ENCODE measurements around the gene STRIT1. TPM values are rescaled to one million over a fixed set of nuclear protein-coding genes. Genes with fewer than 3 reads are reported as not detected.

The STRIT1 gene
- total RNA-seq, 1 donor from 2014 or later, result not detected

DNA sequence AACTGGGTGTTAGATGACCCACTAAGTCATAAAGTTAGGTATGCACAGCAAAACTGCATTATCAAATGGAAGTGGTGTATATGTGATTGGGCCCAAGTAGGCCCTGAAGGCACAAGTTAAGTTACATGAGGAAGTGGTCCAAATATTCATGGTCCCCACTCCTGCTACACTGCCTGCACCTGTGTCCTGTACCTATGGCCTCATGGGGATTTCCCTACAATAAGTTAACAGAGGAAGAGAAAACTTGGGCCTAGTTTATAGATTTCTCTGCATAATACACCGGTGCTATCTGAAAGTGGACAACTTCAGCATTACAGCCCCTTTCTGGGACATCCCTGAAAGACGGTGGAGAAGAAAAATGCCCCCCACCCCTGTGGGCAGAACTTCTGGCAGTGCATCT, 41.5 kb downstream of the STRIT1 start:
- H3K4me3 ChIP-seq (ENCODE audit: low read depth, low read length), result no peak overlapping the region
- TF ChIP-seq, protein P1, sequence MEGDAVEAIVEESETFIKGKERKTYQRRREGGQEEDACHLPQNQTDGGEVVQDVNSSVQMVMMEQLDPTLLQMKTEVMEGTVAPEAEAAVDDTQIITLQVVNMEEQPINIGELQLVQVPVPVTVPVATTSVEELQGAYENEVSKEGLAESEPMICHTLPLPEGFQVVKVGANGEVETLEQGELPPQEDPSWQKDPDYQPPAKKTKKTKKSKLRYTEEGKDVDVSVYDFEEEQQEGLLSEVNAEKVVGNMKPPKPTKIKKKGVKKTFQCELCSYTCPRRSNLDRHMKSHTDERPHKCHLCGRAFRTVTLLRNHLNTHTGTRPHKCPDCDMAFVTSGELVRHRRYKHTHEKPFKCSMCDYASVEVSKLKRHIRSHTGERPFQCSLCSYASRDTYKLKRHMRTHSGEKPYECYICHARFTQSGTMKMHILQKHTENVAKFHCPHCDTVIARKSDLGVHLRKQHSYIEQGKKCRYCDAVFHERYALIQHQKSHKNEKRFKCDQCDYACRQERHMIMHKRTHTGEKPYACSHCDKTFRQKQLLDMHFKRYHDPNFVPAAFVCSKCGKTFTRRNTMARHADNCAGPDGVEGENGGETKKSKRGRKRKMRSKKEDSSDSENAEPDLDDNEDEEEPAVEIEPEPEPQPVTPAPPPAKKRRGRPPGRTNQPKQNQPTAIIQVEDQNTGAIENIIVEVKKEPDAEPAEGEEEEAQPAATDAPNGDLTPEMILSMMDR (conservative IDR thresholded peaks at IDR 0.05; ENCODE audit: low read depth, low read length), result no peak
- DNase-seq (ENCODE audit: low read depth), result no peak

DNA sequence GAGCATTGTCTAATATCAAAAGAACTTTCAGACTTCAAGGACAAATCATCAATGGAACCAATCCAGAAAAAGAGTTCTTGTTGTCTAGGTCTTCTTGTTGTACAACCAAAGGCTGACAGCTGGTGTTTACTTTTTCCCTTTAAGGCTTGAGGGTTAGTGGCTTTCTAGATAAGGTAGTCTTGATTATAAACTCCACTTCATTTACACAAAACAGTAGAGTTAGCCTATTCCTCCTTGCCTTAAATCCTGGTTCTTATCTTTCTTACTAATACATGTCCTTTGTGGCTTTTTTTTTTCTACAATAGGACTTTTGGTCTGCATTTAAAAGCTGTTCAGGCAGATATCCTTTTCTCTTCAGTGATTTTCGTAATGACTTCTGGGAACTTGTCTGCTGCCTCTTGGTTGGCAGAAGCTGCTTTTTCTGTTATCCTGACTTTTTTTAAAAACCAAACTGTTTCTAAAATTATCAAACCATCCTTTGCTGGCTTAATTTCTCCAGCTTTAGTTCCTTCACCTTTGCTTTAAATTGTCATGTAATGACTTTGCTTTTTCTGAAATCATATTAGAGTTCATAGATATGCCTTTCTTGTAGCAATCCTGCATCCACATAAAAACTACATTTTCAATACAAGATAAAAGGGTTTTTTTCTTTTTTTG, 44.8 kb downstream of the STRIT1 start:
- TF ChIP-seq, protein P1 (conservative IDR thresholded peaks at IDR 0.05; ENCODE audit: low read depth, low read length), result no peak
- DNase-seq (ENCODE audit: low read depth), result no peak
- no peak overlapping the region for H3K4me3 ChIP-seq (ENCODE audit: low read depth, low read length)

DNA sequence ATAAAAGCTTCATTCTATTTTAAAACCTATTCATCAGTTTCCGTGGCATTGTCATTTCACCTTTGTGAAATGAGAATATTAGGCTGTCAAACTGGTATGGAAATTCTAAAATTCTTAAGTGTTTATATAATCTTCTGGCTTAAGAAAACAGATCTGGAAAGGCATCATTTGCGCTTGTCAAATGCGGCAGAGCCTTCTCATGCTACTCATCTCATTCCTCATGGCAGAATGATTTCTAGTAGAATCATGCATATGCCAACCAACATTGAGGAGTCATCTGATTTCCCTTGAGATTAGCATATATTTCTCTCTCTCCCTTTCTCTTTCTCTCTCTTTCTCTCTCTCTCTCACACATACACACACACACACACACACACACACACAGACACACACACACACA, 48.8 kb downstream of the STRIT1 start:
- no peak overlapping the region for H3K4me3 ChIP-seq (ENCODE audit: low read depth, low read length)
- DNase-seq (ENCODE audit: low read depth), result no peak
- TF ChIP-seq, protein P1 (conservative IDR thresholded peaks at IDR 0.05; ENCODE audit: low read depth, low read length), result no peak

DNA sequence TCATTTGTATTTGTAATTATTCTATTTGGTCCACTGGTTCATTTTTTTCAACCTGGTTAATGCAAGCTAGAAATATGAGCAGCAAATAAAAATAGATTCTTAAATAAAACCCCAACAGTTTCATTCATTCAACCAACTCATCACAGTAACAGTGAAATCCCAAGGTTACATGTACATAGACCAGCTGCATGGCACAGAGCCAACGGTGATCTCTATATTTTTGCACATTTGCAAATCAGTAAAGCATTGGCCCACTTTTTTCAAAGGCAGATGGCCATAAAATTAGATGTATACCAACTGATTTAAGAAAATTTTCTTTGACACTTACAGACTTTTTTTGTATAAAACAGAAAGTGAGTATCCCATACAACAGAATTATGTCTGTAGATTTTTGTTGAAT, 49.3 kb downstream of the STRIT1 start:
- no peak overlapping the region for H3K4me3 ChIP-seq (ENCODE audit: low read depth, low read length)
- TF ChIP-seq, protein P1 (conservative IDR thresholded peaks at IDR 0.05; ENCODE audit: low read depth, low read length), result no peak
- DNase-seq (ENCODE audit: low read depth), result no peak

DNA sequence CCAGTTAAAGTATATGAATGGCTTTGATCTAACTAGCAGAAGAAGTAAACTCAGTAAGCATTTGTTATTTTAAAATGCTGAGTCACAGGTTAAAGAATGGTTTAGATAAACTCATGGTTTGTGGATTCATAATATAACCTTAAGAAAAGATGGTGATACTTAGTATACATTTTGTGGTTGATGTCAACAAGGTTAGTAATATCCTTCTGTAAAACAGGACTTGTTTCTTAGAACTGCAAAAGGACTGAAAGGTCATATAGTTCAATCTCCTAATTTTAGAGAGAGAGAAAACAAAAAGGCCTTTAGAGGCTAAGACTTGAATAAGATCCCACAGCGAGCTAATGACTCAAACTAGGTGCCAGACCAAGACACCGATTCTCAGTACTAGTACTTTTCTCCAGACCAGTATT, 50.0 kb downstream of the STRIT1 start:
- no peak for DNase-seq (ENCODE audit: low read depth)
- H3K4me3 ChIP-seq (ENCODE audit: low read depth, low read length), result no peak overlapping the region
- TF ChIP-seq, protein P1 (conservative IDR thresholded peaks at IDR 0.05; ENCODE audit: low read depth, low read length), result no peak

DNA sequence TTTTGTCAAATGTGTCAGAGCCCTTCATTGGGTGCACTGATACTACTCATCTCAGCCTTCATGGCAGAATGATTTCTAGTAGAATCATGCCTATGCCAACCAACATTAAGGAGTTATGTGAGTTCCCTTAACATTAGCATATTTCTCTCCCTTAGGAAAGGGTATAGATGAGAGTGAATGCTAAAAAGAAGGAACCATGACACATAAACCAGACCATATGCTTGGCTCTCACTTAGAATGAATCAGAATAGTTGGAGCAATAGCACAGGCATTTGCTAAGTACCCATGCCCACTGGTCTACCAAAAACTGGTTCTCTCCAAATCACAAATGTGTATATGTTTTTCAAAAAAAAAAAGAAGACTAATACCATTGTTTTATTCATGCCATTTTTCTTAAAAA, 51.1 kb downstream of the STRIT1 start:
- TF ChIP-seq, protein P1 (conservative IDR thresholded peaks at IDR 0.05; ENCODE audit: low read depth, low read length), result no peak
- DNase-seq (ENCODE audit: low read depth), result no peak
- no peak overlapping the region for H3K4me3 ChIP-seq (ENCODE audit: low read depth, low read length)

DNA sequence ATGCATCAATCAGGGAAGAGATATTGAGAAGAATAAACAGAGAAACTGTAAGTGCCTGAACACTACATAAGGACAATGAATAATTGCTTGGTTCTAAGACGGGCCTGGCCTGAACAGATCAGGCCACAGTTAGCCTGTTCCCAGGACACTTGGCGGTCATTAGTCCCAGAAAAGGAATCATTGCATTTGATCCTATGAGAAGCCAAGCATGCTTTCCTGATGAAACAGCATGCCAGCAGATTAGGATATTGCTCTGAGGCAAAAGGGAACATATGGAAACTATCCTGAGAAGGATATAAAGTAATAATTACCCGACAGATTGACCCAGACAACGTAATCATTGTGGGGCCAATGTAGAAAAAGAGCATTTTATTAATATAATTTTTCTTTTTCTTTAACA, 51.9 kb downstream of the STRIT1 start:
- no peak overlapping the region for H3K4me3 ChIP-seq (ENCODE audit: low read depth, low read length)
- TF ChIP-seq, protein P1 (conservative IDR thresholded peaks at IDR 0.05; ENCODE audit: low read depth, low read length), result no peak
- DNase-seq (ENCODE audit: low read depth), result no peak

All from epithelial cell of proximal tubule (primary cell).